ENCODE measurements around the gene CALM3.

Gene CALM3

DNA sequence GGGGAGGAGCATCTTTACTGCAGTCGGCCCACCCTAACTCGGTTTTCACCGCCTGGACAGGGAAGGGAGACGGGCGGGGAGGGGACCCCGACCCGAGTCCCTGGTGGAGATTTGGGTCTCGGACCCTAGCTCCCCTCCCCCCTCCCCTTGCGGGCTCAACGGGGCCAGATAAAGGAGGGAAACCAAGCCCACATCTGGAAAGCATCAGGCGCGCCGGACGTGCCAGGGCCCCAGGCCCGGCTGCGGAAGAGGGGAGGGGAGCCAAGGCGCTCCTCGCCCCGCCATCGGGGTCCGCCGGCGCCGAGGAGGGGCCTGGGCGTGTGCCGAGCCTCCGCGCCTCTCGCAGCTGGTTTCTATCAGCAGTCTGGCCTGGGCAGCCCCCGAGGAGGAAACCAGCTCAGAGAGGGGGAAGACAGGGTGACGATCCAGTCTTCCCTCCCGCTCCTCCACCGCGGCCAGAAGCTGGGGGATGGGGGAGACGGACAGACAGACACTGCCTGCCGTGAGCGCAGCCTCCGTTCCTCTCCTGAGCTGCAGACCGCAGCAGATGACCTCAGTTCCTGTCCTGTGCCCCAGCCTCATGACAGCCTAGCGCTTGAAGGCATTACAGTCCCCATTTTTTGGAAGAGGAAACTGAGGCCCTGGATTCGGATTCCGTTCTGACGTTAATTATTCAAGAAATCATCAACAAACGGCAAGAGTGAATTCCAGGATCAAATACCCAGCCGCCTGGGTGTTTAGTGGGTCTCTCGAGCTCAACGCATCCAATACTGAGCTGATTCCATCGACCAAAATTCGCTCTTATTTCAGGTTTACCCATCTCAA is 38.4 kb downstream of the CALM3 start:
- H3K9me3 Mint-ChIP-seq: no peaks in the 10 kb centered on the region
- peaks cover 44% of the 10 kb centered on the region for H3K27me3 Mint-ChIP-seq (ENCODE audit: low read depth, poor library complexity)
- H3K27ac Mint-ChIP-seq: no peak overlapping the region
- peak; percentile 71 for DNase-seq
- H3K4me3 Mint-ChIP-seq: no peak overlapping the region
- no peak for TF ChIP-seq CTCF (IDR thresholded peaks at IDR 0.05)
- no peaks in the 10 kb centered on the region for H3K36me3 Mint-ChIP-seq (ENCODE audit: low read depth)
- peaks cover 12% of the 10 kb centered on the region for H3K4me1 Mint-ChIP-seq

GRCh38 chr19:46640656-46641055 is 39.5 kb downstream of the CALM3 start:
- Mint-ChIP-seq H3K4me1 (peaks cover 13% of the 10 kb centered on the region), H3K9me3 (peaks cover 2% of the 10 kb centered on the region), H3K27ac (no peak overlapping the region), H3K4me3 (peak overlapping the region; percentile 72), H3K27me3 (ENCODE audit: low read depth, poor library complexity) (peaks cover 54% of the 10 kb centered on the region), H3K36me3 (ENCODE audit: low read depth) (peaks cover 2% of the 10 kb centered on the region)
- no peak for DNase-seq
- no peak for TF ChIP-seq CTCF (IDR thresholded peaks at IDR 0.05)

DNA sequence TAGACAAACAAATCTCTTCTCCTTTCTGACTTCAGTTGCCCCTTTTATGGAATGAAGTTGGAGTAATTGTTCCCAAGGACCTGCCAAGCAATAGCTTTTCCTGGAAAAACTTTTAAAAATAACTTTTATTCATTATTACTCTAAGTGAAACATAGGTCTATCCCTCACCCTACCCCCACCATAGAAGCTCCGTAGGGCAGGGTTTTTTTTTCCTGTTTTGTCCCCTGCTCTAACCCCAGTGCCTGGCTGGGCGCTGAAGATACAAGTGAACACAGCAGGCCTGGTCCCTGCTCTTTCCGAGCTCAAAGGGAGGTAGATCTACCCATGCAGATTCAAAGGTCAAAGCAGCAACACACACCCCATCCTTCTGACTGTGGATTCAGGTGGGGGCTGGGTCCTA is 43.6 kb downstream of the CALM3 start:
- H3K36me3 Mint-ChIP-seq (ENCODE audit: low read depth): peaks cover 21% of the 10 kb centered on the region
- H3K9me3 Mint-ChIP-seq: peaks cover 25% of the 10 kb centered on the region
- no peak overlapping the region for H3K27ac Mint-ChIP-seq
- no peak for TF ChIP-seq CTCF (IDR thresholded peaks at IDR 0.05)
- H3K27me3 Mint-ChIP-seq (ENCODE audit: low read depth, poor library complexity): peaks cover 85% of the 10 kb centered on the region
- DNase-seq: no peak
- no peak overlapping the region for H3K4me3 Mint-ChIP-seq
- peaks cover 20% of the 10 kb centered on the region for H3K4me1 Mint-ChIP-seq

GRCh38 chr19:46646402-46646801 is 45.3 kb downstream of the CALM3 start:
- Mint-ChIP-seq H3K4me1 (peaks cover 14% of the 10 kb centered on the region), H3K27me3 (ENCODE audit: low read depth, poor library complexity) (peaks cover 88% of the 10 kb centered on the region), H3K9me3 (peaks cover 40% of the 10 kb centered on the region), H3K27ac (no peak overlapping the region), H3K4me3 (no peak overlapping the region), H3K36me3 (ENCODE audit: low read depth) (peaks cover 38% of the 10 kb centered on the region)
- DNase-seq: no peak
- no peak for TF ChIP-seq CTCF (IDR thresholded peaks at IDR 0.05)

DNA sequence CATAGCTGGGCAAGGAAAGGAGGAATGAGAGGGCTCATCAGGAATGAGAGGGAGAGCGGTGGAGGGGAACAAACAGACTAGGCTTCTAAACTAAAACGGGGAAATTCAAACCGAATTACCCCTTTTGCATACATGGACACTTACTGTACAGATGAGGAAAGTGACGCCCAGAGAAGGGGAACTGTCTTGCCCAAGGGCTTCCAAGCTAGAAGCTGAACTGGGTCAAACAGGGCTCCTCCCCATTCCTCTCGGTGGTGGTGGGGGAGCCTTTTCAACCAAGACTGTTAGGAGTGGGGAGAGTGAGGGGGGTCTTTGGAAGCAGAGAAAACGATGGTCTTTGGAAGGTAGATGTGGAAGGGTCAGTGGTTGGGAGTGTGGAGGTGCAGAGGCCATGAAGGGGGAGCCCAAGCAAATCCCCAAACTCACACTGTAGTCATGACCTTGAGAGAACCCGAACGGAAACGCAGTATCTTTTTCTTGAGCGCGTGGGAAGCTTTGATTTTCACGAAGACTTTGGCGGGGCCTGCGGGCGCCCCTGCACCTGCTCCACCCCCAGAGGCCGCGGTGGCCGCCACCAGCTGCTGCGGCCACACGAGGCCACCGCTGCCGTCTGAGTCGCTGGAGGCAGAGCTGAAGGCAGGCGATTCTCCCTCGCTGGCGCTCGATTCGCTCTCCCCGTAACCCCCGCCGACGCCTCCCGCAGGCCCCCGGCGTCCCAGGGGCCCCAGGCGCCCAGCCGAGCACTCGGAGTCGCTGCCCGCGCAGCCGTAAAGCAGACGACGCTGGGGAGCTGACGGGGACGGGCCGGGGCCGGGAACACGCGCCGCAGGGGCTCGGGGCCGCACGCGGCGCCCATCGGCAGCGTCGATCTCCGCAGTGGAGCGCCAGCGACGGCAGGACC is 47.2 kb downstream of the CALM3 start:
- H3K36me3 Mint-ChIP-seq (ENCODE audit: low read depth): peaks cover 57% of the 10 kb centered on the region
- no peak overlapping the region for H3K27ac Mint-ChIP-seq
- H3K4me3 Mint-ChIP-seq: peak overlapping the region; percentile 59
- H3K4me1 Mint-ChIP-seq: peaks cover 14% of the 10 kb centered on the region
- no peak for DNase-seq
- H3K27me3 Mint-ChIP-seq (ENCODE audit: low read depth, poor library complexity): peaks cover 85% of the 10 kb centered on the region
- no peak for TF ChIP-seq CTCF (IDR thresholded peaks at IDR 0.05)
- H3K9me3 Mint-ChIP-seq: peaks cover 41% of the 10 kb centered on the region

All from nephron progenitor cell (in vitro differentiated cells).